MM.1S (cell line): ENCODE measurements around the gene RAVER2.

ENCODE experiments used
- DNase-seq: peaks from one replicate; pipeline ENCODE4 v3.0.0-alpha.2; 2015
- H2AFZ ChIP-seq: fragments of 300-600 bp; sonication (generic); 2 replicates; pipeline ENCODE4 v1.6.0; 2016; ENCODE audit warnings: antibody characterized with exemption, low read length
- H3F3A ChIP-seq: fragments of 300-600 bp; sonication (generic); 2 replicates; pipeline ENCODE4 v1.6.1; 2016; ENCODE audit warnings: mild to moderate bottlenecking, antibody characterized with exemption, low read length, moderate library complexity, mixed read lengths; ENCODE audit not compliant: insufficient read depth
- H3K27ac ChIP-seq: fragments of 300-600 bp; sonication (generic); 2 replicates; pipeline ENCODE4 v1.5.1; 2016; ENCODE audit warnings: mild to moderate bottlenecking, low read length
- H3K27me3 ChIP-seq: fragments of 300-600 bp; sonication (generic); replicated peaks from 2 replicates; pipeline ENCODE4 v1.6.0; 2016; ENCODE audit warnings: low read length; ENCODE audit not compliant: insufficient read depth
- H3K36me3 ChIP-seq: fragments of 300-600 bp; sonication (generic); replicated peaks from 2 replicates; pipeline ENCODE4 v1.6.1; 2016; ENCODE audit warnings: mild to moderate bottlenecking, low read length, mixed read lengths; ENCODE audit not compliant: insufficient read depth
- H3K4me1 ChIP-seq: fragments of 300-600 bp; sonication (generic); 2 replicates; pipeline ENCODE4 v1.6.1; 2016; ENCODE audit warnings: low read length, mixed read lengths
- H3K4me2 ChIP-seq: fragments of 300-600 bp; sonication (generic); 2 replicates; pipeline ENCODE4 v1.6.0; 2016; ENCODE audit warnings: low read depth, low read length
- H3K4me3 ChIP-seq: fragments of 300-600 bp; sonication (generic); 2 replicates; pipeline ENCODE4 v1.5.1; 2016; ENCODE audit warnings: low read length, mixed read lengths
- H3K79me2 ChIP-seq: fragments of 300-600 bp; sonication (generic); 2 replicates; pipeline ENCODE4 v1.6.1; 2016; ENCODE audit warnings: mixed run types, low read length, mixed read lengths
- H3K9ac ChIP-seq: fragments of 300-600 bp; sonication (generic); 2 replicates; pipeline ENCODE4 v1.6.1; 2016; ENCODE audit warnings: low read length, mixed read lengths
- H3K9me2 ChIP-seq: fragments of 300-600 bp; sonication (generic); replicated peaks from 2 replicates; pipeline ENCODE4 v1.6.1; 2016; ENCODE audit warnings: mild to moderate bottlenecking, low read length, mixed read lengths; ENCODE audit not compliant: insufficient read depth
- H3K9me3 ChIP-seq: fragments of 300-600 bp; sonication (generic); replicated peaks from 2 replicates; pipeline ENCODE4 v1.6.1; 2016; ENCODE audit warnings: mild to moderate bottlenecking, low read length, mixed read lengths; ENCODE audit not compliant: insufficient read depth
- H4K20me1 ChIP-seq: fragments of 300-600 bp; sonication (generic); 2 replicates; pipeline ENCODE4 v1.6.1; 2016; ENCODE audit warnings: mild to moderate bottlenecking, low read length, moderate library complexity, mixed read lengths; ENCODE audit not compliant: insufficient read depth
- CTCF ChIP-seq: fragments of 300-600 bp; sonication (generic); IDR thresholded peaks from 2 replicates; pipeline ENCODE4 v1.5.1; 2016; ENCODE audit warnings: antibody characterized with exemption, low read length, mixed read lengths
- EZH2 ChIP-seq: fragments of 300-600 bp; sonication (generic); optimal IDR thresholded peaks from 2 replicates; pipeline ENCODE3; 2017; ENCODE audit warnings: low read depth, mild to moderate bottlenecking, antibody characterized with exemption, low read length, mixed read lengths
- EZH2phosphoT487 ChIP-seq: fragments of 300-600 bp; sonication (generic); IDR thresholded peaks from 2 replicates; pipeline ENCODE4 v1.6.1; 2018; ENCODE audit warnings: antibody characterized with exemption, low read length

The RAVER2 gene

GRCh38 chr1:64754173-64754572, 9.3 kb downstream of the RAVER2 start:
- Histone ChIP-seq H3K9me2 (no peaks in the 10 kb centered on the region), H3K4me3 (no peak overlapping the region), H3K36me3 (no peaks in the 10 kb centered on the region), H3K9me3 (no peaks in the 10 kb centered on the region), H4K20me1 (no peaks in the 10 kb centered on the region; the same call in 1 of the 2 replicates), H3F3A (no peaks in the 10 kb centered on the region), H3K9ac (no peak overlapping the region), H3K4me1 (no peaks in the 10 kb centered on the region), H2AFZ (no peak overlapping the region), H3K27me3 (no peaks in the 10 kb centered on the region), H3K4me2 (no peak overlapping the region), H3K27ac (no peak overlapping the region), H3K79me2 (peaks cover 85% of the 10 kb centered on the region)
- TF ChIP-seq EZH2phosphoT487: no peak
- TF ChIP-seq EZH2: no peak
- TF ChIP-seq CTCF: no peak
- DNase-seq: no peak

GRCh38 chr1:64755361-64755760, 10.5 kb downstream of the RAVER2 start:
- H3K4me1 ChIP-seq: no peaks in the 10 kb centered on the region

GRCh38 chr1:64756770-64757169, 11.9 kb downstream of the RAVER2 start:
- H3K4me3 ChIP-seq: no peak overlapping the region
- no peaks in the 10 kb centered on the region for H3K9me3 ChIP-seq
- H3K27ac ChIP-seq: no peak overlapping the region
- peaks cover 88% of the 10 kb centered on the region for H3K79me2 ChIP-seq
- no peak overlapping the region for H3K4me2 ChIP-seq
- H2AFZ ChIP-seq: no peak overlapping the region
- no peaks in the 10 kb centered on the region for H3F3A ChIP-seq
- DNase-seq: no peak
- no peaks in the 10 kb centered on the region for H4K20me1 ChIP-seq
- H3K36me3 ChIP-seq: no peaks in the 10 kb centered on the region
- no peak for TF ChIP-seq EZH2phosphoT487
- no peak for TF ChIP-seq EZH2
- TF ChIP-seq CTCF: no peak
- H3K9me2 ChIP-seq: no peaks in the 10 kb centered on the region
- H3K4me1 ChIP-seq: no peaks in the 10 kb centered on the region
- no peaks in the 10 kb centered on the region for H3K27me3 ChIP-seq
- no peak overlapping the region for H3K9ac ChIP-seq

More at GRCh38 chr1:64755361-64755760, 10.5 kb downstream of the RAVER2 start:
- H4K20me1 ChIP-seq: no peaks in the 10 kb centered on the region
- no peaks in the 10 kb centered on the region for H3F3A ChIP-seq
- H3K9ac ChIP-seq: no peak overlapping the region
- H3K4me3 ChIP-seq: no peak overlapping the region
- no peak overlapping the region for H2AFZ ChIP-seq
- no peak overlapping the region for H3K4me2 ChIP-seq
- no peaks in the 10 kb centered on the region for H3K9me2 ChIP-seq
- no peaks in the 10 kb centered on the region for H3K27me3 ChIP-seq
- no peak for DNase-seq
- H3K36me3 ChIP-seq: no peaks in the 10 kb centered on the region
- peaks cover 87% of the 10 kb centered on the region for H3K79me2 ChIP-seq
- no peaks in the 10 kb centered on the region for H3K9me3 ChIP-seq
- no peak for TF ChIP-seq CTCF
- no peak for TF ChIP-seq EZH2
- TF ChIP-seq EZH2phosphoT487: no peak
- no peak overlapping the region for H3K27ac ChIP-seq
